SU-DHL-6 (cell line): Measurements from ENCODE around the gene DLST.

Source experiments
- EZH2phosphoT487 ChIP-seq: fragments of 200-600 bp; sonication (generic), shearing (Covaris generic); conservative IDR thresholded peaks from 2 replicates; pipeline ENCODE4 v1.6.1; 2018; ENCODE audit warnings: mild to moderate bottlenecking, antibody characterized with exemption, low read length, moderate library complexity, mixed read lengths
- TF ChIP-seq, protein P1 (sequence below): fragments of 200-600 bp; sonication (generic); IDR thresholded peaks from one replicate; pipeline ENCODE4 v1.5.1; 2017; ENCODE audit warnings: antibody characterized with exemption, mild to moderate bottlenecking, low read length, moderate library complexity; ENCODE audit not compliant: insufficient read depth, poor library complexity, severe bottlenecking

DNA sequence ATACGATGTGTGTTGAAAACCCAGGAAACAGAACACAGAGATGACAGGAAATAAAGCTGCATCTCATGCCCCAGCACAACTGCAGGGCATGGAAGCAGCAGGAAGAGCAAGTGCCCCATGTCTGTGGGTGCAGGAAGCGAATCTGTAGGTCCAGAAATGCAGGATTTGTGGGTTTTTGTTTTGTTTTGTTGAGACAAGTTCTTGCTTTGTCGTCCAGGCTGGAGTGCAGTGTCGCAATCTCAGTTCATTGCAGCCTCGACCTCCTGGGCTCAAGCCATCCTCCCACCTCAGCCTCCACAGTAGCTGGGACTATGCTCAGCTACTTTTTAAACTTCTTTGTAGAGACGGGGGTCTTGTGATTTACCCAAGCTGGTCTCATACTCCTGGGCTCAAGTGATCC, 47.5 kb downstream of the DLST start:
- TF ChIP-seq, protein P1, sequence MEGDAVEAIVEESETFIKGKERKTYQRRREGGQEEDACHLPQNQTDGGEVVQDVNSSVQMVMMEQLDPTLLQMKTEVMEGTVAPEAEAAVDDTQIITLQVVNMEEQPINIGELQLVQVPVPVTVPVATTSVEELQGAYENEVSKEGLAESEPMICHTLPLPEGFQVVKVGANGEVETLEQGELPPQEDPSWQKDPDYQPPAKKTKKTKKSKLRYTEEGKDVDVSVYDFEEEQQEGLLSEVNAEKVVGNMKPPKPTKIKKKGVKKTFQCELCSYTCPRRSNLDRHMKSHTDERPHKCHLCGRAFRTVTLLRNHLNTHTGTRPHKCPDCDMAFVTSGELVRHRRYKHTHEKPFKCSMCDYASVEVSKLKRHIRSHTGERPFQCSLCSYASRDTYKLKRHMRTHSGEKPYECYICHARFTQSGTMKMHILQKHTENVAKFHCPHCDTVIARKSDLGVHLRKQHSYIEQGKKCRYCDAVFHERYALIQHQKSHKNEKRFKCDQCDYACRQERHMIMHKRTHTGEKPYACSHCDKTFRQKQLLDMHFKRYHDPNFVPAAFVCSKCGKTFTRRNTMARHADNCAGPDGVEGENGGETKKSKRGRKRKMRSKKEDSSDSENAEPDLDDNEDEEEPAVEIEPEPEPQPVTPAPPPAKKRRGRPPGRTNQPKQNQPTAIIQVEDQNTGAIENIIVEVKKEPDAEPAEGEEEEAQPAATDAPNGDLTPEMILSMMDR = no peak
- TF ChIP-seq EZH2phosphoT487 = no peak
